ENCODE measurements around the gene FFAR3.
"Not testable (repeated sequence)": the region's sequence is repeated elsewhere in the genome, so short reads cannot be mapped to it uniquely, and the experiment has no call there.

FFAR3 gene

DNA sequence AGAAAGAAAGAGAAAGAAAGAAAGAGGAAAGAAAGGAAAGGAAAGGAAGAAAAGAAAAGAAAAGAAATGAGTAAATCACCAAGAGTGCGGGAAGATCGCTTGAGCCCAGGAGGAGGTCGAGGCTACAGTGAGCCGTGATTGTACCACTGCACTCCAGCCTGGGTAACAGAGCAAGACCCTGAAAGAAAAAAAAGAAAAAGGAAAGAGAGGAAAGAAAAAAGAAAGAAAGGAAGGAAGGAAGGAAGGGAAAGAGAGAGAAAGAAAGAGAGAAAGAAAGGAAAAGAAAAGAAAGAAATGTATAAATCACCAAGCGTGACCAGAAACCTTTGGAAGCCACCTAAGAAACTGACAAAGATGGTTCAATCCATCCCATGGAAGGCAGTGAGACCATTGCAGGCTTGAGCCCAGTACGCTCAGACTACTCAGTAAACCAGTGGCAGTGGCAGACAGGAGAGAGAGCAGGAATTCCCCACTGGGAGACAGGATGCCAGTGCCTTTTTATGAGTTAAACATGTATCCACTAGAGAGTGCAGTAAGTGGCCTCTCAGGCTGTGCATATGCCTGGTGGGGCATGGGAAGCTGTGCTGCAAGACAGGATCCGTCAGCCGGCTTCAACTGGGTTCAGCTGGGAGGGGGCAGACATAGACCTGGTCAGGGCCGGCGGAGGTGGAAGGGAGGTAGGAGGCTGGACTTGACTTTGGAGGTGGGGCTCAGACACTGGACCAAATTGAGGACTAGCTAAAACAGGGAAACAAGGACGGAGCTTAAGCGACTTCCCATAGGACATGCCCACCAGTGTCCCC is 17.4 kb downstream of the FFAR3 start:
- DNase-seq (ENCODE audit: low read depth in 2 of 2), result no peak

DNA sequence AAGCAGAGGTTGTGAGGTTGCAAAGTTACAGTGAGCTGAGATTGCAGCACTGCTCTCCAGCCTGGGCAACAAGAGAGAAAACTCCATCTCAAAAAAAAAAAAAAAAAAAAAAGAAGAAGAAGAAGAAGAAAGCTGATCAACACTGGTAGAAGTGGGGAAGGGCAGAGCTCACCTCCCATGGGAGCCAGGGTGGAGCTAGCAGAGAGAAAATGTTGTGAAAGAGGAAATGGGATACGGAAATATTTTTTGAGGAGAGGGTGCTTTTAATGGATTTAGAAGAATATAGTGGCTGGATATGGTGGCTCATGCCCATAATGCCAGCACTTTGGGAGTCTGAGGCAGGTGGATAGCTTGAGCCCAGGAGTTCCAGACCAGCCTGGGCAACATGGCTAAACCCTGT is 19.4 kb downstream of the FFAR3 start:
- DNase-seq (ENCODE audit: low read depth in 2 of 2), result no peak

DNA sequence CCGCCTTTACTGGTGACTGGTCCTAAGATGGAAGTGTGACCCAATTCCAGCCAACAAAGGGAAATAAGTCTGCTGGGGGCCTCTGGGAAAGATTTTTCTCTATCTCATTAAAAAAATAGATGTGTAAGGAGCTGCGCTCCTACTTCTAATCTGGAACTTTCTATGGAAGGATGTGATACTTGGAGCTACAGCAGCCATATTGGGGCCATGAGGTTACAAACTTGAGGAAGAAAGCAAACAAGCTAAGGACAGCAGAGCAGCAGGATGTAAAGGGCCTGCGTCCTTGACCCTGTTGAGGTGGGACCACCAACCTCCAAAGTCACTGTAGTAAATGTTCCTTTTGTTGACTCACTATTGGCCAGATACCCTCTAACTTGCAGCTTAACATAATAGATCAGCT is 20.1 kb downstream of the FFAR3 start:
- DNase-seq (ENCODE audit: low read depth in 2 of 2), result no peak

DNA sequence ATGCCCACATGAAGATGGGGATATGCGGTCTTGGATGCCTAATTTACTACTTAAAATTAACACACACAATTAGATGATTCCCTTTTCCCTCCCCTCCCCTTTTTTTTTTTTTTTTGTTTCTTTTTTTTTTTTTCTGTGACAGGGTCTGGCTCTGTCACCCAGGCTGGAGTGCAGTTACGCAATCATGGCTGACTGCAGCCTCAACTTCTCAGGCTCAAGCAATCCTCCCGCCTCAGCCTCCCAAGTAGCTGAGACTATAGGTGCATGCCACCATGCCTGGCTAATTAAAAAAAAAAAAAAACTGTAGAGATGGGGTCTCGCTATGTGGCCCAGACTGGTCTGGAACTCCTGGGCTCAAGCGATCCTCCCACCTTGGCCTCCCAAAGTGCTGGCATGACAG is 21.3 kb downstream of the FFAR3 start:
- DNase-seq (ENCODE audit: low read depth in 2 of 2), result not testable (repeated sequence)

DNA sequence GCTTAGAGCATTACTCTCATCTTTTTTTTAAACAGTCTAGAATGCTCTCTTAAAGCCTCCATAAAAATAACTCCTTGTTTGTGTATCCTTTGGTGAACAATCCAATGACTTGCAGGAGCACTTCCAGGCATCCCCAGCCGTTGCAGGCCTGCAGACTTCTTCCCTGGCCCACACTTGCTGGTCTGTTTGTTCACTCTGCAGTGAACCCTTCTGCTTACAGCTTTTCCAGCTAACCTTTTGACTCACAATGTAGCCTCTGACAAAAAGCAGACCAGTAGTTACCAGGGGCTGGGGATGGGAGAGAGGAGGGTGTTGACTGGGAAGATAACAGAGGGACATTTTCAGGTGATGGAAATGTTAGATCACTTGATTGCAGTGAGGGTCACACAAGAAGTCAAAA is 21.7 kb downstream of the FFAR3 start:
- no peak for DNase-seq (ENCODE audit: low read depth in 2 of 2)

DNA sequence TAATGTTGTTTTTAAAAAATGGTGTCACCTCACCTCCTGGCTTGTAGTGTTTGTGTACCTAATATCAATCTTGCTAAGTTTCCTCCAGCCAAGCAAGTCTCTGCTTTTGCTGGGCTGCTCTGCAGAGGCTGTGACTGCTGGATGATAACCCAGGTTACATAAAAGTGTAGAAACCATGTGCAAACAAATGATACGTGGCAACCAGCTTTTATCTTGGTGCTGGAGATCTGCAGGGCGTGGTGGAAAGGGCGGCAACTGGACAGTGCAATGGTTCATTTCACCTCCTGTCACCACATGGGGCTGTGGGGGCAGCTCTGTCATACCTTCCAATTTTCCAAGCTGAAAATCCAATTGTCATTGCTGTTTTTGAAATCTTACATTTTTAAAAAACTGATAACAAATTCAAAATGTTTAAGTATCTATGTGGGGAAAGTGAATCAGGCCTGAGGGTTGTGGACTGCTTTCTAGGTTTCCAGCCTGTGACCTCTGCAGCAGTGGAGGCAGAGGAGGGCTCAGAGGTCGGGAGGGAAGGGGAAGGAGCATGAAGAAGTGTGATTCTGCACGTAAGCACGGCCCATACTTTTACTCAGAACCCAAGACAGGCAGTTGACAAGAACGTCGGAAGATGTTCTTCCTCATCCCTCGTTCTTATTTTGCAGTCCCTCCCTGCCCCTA is 22.3 kb downstream of the FFAR3 start:
- DNase-seq (ENCODE audit: low read depth in 2 of 2), result no peak

DNA sequence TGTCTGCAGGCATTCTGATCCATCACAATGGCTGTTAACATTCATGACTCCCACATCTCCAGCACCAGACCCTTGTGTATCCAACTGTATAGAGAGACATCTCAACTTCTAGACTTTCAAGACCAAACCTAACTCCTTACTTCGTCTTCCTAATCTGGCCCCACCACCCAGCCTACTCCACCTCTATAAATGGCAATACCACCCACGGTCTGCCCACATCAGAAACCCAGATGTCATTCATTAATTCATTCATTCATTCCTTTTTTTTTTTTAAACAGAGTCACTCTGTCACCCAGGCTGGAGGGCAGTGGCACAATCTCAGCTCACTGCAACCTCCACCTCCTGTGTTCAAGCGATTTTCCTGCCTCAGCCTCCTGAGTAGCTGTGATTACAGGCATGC is 23.1 kb downstream of the FFAR3 start:
- no peak for DNase-seq (ENCODE audit: low read depth in 2 of 2)

DNA sequence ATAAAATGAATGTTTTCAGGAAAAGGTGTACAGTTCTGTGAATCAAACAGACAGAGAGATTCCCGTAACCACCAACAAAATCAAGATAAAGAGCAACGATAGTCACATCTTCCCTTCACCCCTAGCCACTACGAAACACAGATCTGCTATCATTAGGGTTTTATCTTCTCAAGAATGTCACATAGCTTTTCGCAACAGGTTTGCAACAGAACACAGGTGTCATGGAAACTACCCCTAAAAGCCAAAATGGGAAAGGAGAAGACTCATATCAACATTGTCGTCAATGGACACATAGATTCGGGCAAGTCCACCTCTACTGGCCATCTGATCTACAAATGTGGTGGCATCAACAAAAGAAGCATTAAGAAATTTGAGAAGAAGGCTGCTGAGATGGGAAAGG is 23.7 kb downstream of the FFAR3 start:
- no peak for DNase-seq (ENCODE audit: low read depth in 2 of 2)

DNA sequence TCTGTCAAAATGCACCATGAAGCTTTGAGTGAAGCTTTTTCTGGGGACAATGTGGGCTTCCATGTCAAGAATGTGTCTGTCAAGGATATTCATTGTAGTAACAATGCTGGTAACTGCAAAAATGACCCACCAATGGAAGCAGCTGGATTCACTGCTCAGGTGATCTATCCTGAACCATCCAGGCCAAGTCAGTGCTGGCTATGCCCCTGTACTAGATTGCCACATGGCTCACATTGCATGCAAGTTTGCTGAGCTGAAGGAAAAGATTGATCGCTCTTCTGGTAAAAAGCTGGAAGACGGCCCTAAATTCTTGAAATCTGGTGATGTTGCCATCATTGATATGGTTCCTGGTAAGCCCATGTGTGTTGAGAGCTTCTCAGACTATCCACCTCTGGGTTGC is 25.3 kb downstream of the FFAR3 start:
- DNase-seq (ENCODE audit: low read depth in 2 of 2), result no peak

DNA sequence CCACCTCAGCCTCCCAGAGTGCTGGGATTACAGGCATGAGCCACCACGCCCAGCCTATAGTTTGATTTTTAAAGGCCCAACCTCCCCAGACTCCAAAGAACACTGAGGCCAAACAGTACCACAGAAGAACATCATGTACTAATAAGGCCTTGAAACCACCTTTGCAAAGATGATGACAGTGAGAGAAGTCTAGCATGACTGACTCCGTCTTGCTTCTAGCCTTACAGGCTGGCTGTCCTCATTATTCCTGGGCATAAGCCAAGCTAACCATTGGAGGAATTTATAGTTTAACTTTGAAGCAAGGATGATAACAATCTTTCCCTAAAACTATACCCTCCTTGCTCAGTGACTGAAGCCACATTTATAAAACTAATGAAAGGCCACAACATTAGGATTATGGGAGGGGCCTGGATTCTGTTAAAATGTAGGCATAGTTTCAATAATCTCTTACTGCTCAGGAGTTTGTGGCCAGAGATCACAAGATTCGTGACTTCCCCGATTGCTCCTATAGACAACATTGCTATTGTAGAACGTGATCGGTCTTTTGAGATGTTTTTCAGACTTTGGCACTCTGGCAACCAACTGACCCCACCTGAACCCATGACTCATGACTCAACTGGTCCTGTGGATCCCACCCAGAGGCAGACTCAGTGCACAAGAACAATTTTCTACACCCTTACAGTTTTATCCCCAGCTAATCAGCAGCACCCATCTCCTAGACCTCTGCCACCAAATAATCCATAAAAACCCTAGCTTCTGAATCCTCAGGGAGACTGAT is 30.2 kb downstream of the FFAR3 start:
- no peak for DNase-seq (ENCODE audit: low read depth in 2 of 2)

DNA sequence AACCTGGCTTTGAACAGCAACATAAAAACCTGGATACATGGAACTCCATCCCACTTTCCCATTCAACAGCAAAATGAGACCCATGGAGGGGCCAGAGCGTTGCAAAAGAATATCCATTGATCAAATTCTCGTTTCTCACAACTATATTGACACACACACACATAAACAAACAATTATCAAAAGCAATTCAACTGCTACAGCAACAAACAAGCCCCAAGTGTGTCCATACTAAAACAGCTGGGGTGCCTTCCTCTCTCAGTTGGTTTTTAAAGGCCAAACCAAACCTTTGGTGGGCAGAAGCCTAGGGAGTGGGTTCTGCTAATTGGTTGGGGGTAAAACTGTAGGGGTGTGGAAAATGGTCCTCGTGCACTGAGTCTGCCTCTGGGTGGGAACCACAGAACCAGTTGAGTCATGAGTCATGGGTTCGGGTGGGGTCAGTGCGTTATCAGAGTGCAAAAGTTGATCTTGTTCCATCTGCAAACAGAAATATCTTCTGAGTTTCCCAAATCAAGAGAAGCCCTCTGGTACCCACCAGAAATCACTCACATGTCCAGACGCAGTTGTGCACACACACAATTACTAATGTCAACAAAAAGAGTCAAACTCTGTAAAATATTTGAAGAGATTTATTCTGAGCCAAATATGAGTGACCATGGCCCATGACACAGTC is 31.1 kb downstream of the FFAR3 start:
- no peak for DNase-seq (ENCODE audit: low read depth in 2 of 2)

DNA sequence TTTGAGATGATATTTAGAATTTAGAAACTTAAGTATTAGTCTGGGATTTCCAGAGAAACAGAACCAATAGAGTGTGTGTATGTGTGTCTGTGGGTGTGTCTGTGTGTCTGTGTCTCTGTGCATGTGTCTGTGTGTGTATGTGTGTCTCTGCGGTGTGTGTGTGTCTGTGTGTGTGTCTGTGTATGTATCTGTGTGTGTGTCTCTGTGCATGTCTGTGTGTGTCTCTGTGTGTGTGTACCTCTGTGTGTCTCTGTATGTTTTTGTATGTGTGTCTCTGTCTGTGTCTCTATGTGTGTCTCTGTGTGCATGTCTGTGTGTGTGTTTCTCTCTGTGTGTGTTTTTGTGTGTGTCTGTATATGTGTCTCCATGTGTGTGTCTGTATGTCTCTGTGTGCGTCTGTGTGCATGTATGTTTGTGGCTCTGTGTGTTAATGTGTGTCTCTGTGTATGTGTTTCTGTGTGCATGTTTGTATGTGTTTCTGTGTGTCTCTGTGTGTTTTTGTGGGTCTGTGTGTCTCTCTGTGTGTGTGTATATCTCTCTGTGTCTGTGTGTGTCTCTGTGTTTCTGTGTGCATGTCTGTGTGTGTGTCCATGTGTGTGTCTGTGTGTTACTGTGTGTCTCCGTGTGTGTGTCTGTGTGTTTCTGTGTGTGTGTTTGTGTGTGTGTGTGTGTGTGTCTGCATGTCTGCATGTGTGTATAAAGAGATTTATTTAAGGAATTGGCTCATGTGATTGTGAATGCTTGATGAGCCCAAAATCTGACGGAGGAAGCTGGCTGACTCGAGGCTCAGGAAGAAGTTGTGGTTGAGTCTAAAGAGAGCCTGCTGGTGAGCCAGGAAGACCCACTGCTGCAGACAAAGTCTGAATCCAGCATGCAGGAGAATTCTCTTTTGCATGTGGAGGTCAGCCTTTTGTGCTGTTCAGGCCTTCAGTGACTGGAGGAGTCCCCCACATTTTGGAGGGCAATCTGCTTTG is 34.8 kb downstream of the FFAR3 start:
- no peak for DNase-seq (ENCODE audit: low read depth in 2 of 2)

DNA sequence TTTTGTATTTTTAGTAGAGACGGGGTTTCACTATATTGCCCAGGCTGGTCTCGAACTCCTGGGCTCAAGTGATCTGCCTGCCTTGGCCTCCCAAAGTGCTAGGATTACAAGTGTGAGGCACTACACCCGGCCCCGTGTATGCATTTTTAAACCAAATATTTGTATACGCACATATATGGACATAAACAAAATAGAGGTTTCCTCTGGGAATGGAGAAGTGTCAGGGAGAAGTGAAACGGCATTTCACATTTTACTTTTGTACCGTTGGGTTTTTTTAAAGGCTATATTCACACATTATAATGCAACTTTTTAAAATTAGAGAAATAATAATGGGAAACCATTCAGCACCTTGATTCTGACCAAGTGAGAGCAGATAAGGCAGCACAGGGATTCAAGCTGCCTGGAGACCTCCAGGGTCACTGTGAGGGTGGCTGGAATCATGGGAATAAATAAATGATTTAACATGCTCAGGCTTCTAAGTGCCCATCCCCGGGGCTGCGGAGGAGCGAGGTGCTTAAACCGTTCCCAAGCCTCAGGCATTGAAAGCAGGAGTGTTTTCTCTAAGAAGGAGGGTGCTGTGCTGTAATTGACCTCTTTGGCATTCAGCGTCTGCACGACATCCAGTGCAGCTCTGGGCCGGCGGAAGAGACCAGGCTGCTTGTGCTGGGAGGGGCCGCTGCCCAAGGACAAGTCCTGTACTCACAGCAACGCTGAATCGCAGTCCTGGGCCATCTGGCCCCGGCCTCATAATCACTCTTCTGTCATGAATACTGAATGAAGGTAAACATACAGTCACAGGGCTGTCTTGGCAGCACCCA is 37.3 kb downstream of the FFAR3 start:
- DNase-seq (ENCODE audit: low read depth in 2 of 2), result no peak

DNA sequence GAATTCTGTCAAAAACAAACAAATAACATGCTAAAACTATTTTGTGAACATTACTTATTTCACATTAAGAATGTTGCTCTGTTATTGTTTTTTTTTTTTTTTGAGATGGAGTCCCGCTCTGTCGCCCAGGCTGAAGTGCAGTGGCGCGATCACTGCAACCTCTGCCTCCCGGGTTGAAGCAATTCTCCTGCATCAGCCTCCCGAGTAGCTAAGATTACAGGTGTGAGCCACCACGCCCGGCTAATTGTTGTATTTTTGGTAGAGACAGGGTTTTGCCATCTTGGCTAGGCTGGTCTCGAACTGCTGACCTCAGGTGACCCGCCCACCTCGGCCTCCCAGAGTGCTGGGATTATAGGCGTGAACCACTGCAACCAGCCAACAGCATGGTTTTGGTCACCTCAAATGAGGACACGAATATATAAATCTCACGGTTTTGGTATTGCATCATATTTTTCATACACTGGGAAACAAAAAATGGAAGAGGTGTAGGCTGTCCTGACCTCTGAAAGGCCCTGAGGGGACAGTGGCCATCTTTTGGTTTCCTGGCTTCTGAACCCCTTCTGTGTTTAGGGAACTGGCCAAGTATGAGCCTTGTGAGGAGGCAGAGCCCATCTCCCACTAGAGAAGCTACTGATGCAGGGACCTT is 38.1 kb downstream of the FFAR3 start:
- no peak for DNase-seq (ENCODE audit: low read depth in 2 of 2)

DNA sequence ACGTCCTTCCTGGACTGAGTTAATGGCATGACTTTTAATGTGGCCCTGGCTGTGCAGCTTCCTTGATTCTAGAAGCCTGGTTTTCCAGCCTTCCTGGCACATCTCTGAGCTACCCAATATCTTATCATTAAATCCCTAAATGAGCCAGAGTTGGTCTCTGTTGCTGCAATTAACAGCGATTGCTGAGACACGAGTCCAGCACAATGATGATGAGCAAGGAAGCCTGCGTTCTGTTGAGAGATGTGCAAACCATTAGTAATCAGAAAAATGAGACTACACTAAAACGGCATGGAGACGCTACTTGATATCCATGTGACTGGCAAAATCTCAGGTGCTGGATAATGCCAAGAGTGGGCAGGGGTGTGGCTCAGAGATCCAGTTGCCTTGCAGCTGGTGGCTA is 38.8 kb downstream of the FFAR3 start:
- DNase-seq (ENCODE audit: low read depth in 2 of 2), result no peak

DNA sequence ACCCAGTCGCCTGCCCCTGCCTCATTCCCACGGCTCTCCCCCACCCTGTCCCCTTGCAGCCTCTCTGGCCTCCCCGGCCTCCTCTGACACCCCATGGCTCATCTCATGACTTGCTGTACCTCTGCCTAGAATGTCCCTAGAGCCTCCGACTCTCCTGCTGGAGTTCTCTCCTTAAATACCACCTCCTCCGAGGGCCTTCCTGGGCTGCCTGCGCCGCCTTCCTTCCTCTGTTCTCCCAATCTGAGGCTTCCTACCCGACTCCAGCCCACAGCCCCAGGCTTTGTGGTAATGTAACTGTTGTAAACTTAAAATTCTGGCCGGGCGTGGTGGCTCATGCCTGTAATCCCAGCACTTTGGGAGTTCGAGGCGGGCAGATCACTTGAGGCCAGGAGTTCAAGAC is 40.3 kb downstream of the FFAR3 start:
- DNase-seq (ENCODE audit: low read depth in 2 of 2), result no peak

DNA sequence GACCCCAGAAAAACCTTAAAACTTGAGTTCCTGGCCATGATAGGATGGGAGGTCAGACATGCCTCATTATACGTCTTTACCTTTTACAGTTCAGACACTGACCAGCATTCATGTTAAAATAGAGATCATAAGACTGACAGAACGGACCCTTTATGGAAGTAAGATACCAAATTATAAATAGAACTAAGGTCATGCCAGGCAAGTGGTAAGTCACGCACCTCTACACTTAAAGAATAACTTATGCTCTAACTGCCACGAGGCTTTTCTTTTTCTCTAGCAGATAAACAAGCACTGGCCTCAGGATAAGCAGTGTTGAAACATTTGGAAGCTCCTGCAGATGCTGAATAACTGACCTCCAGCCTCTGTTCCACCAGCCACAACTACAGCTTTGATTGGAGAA is 41.0 kb downstream of the FFAR3 start:
- DNase-seq (ENCODE audit: low read depth in 2 of 2), result no peak

DNA sequence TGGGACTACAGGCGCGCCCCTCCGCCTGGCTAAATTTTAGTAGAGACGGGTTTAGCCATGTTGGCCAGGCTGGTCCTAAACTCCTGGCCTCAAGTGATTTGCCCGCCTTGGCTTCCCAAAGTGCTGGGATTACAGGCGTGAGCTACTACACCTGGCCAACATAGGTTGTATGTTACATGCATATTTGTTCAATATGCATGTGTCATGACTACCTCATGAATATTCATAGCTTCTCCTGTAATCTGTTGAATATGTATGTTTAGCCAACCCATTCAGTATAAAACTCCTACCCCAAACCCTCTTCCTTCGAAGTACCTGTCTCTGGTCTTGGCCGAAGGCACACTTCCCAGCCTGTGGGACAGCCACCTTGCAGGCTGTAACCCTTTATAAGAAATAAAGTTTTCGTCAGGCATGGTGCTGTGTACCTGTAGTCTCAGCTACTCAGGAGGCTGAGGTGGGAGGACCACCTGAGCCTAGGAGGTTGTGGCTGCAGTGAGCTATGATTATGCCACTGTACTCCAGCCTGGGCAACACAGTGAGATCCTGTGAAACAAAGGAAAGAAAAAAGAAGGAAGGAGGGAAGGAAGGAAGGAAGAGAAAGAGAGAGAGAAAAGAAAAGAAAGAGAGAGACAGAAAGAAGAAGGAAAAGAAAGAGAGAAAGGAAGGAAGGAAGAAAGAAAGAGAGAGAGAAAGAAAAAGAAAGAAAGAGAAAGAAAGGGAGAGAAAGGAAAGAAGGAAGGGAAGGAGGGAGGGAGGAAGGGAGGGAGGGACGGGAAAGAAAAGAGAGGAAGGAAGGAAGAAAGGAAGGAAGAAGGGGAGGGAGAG is 41.9 kb downstream of the FFAR3 start:
- no peak for DNase-seq (ENCODE audit: low read depth in 2 of 2)

DNA sequence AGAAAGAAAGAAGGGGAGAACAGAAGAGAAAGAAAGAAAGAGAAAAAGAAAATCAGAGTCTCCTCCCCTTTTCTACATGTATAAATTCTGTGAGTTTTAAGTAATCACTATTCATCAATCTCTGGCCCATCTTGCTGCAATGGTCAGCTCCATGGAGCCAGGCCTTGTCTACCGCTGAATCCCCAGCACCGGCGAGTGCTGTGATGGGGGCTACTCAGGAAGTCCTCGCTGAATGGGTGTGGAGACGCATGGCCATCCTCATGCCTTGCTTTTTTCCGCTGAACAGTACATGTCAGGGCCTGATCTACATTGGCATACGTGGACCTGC is 42.5 kb downstream of the FFAR3 start:
- DNase-seq (ENCODE audit: low read depth in 2 of 2), result no peak

Data from stimulated activated CD8-positive, alpha-beta memory T cell treated with anti-CD3 and anti-CD28 coated beads, Interleukin-7, amount 100 ng/mL, for 4 hours (primary cell).